Thyroid gland (tissue), 4 donors: ENCODE data around the gene UNC5C.

Source experiments
- CTCF ChIP-seq, 6 experiments: fragments of 200-600 bp in 3 of 6; fragments of 450-650 bp in 3 of 6; sonication (generic) in 3 of 6; IDR thresholded peaks; one replicate each; pipeline ENCODE4 v1.5.1; 2016 to 2019; ENCODE audit warnings: antibody characterized with exemption in 6 of 6, mild to moderate bottlenecking in 2 of 6, inconsistent platforms in 1 of 6, moderate library complexity in 1 of 6
- POLR2A ChIP-seq, 2 donors: fragments of 450-650 bp; IDR thresholded peaks; one replicate each; pipeline ENCODE4 v1.6.1; 2017; ENCODE audit warnings: antibody characterized with exemption in 2 of 2, mild to moderate bottlenecking in 2 of 2, moderate library complexity in 1 of 2

- TF ChIP-seq CTCF (IDR thresholded peaks at IDR 0.05) (no peak), POLR2A (IDR thresholded peaks at IDR 0.05) (no peak)
Measured at GRCh38 chr4:95161781-95162469, 386.8 kb downstream of the UNC5C start.
